Activated CD4-positive, CD25-positive, alpha-beta regulatory T cell (primary cell): ENCODE data around the gene WNT3A.

Experiments
- DNase-seq, 4 experiments: peaks; one replicate each; lab custom pipeline; 2025; lab: John Stamatoyannopoulos, UW

The WNT3A gene

GRCh38 chr1:228048659-228049298 is 42.0 kb downstream of the WNT3A start:
- no peak for DNase-seq

GRCh38 chr1:228050571-228051231 is 43.9 kb downstream of the WNT3A start:
- no peak for DNase-seq

GRCh38 chr1:228058172-228058948 is 51.6 kb downstream of the WNT3A start:
- no peak for DNase-seq

- DNase-seq: peak in 1 of 4 experiments; percentile 21
These were observed 52.3 kb downstream of the WNT3A start for GRCh38 chr1:228058949-228059633.

GRCh38 chr1:228059634-228060457 is 53.0 kb downstream of the WNT3A start:
- peak in 1 of 4 experiments; percentile 28 for DNase-seq

- DNase-seq: no peak
These were observed 53.8 kb downstream of the WNT3A start for GRCh38 chr1:228060458-228061190.

- DNase-seq: no peak
These were observed 54.8 kb downstream of the WNT3A start for GRCh38 chr1:228061411-228062084.

GRCh38 chr1:228062085-228062791 is 55.4 kb downstream of the WNT3A start:
- DNase-seq: no peak

GRCh38 chr1:228062812-228063211 is 56.0 kb downstream of the WNT3A start:
- no peak for DNase-seq

GRCh38 chr1:228063251-228064191 is 56.7 kb downstream of the WNT3A start:
- no peak for DNase-seq

GRCh38 chr1:228064296-228064695 is 57.5 kb downstream of the WNT3A start:
- no peak for DNase-seq

- no peak for DNase-seq
These were observed 58.1 kb downstream of the WNT3A start for GRCh38 chr1:228064741-228065542.

GRCh38 chr1:228065543-228066347 is 58.9 kb downstream of the WNT3A start:
- DNase-seq: no peak

GRCh38 chr1:228066416-228066815 is 59.6 kb downstream of the WNT3A start:
- no peak for DNase-seq

GRCh38 chr1:228066891-228067654 is 60.3 kb downstream of the WNT3A start:
- no peak for DNase-seq

- no peak for DNase-seq
These were observed 61.6 kb downstream of the WNT3A start for GRCh38 chr1:228068359-228068758.
